ENCODE measurements around the gene NUDC. TPM values are rescaled to one million over a fixed set of nuclear protein-coding genes. Genes with fewer than 3 reads are reported as not detected.

The NUDC gene
- total and polyA plus RNA-seq, 2 of the 4 experiments (the other 2 are of a cell fraction): 34.8 to 89.8 TPM

DNA sequence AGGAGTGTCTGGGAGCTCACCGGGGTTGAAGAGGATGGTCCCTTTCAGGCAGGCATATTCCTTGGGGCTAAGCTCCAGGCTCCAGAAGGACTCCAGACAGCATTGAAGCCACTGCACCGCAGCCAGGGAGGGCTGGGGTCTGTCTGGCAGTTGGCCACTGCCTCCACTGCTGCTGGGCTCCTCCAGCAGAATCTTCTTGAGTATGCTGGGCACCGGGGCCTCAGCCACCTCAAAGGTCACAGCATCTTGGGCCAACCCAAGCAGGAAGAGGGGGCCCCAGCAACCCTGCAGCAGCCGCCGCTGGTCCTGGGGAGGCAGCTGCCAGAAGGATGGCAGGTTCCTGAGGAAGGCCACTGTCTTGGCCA is 8.2 kb upstream of the NUDC start:
- DNase-seq (no peak), ATAC-seq (ENCODE audit: low read depth) (no peak)
- H3K4me1 ChIP-seq (ENCODE audit: control insufficient read depth, insufficient read depth, low read length): no peaks in the 10 kb centered on the region
- H2BK20ac ChIP-seq (ENCODE audit: low read depth, low read length): no peak overlapping the region
- H3K14ac ChIP-seq (replicated peaks; ENCODE audit: low read depth, low read length): no peak overlapping the region
- H2AK9ac ChIP-seq (replicated peaks; ENCODE audit: low read depth, low read length, poor library complexity): no peak overlapping the region
- ChIA-PET POLR2A (ENCODE audit: unreplicated experiment) (no interaction called here), CTCF (no interaction called here)
- BruUV-seq (replicated peaks): no TSS peak
- H4K91ac ChIP-seq (ENCODE audit: insufficient read depth, low read depth, low read length): no peak overlapping the region
- no peak overlapping the region for H3K4ac ChIP-seq (ENCODE audit: low read depth, low read length)
- H3K27me3 ChIP-seq (ENCODE audit: control insufficient read depth, insufficient read depth, low read length): peaks cover 20% of the 10 kb centered on the region
- no peak overlapping the region for H4K5ac ChIP-seq (ENCODE audit: low read depth, low read length)
- no peak overlapping the region for H4K8ac ChIP-seq (ENCODE audit: low read depth in 2 of 2, low read length in 2 of 2)
- no peak overlapping the region for H2BK5ac ChIP-seq (ENCODE audit: low read depth, low read length, poor library complexity, severe bottlenecking)
- H2BK120ac ChIP-seq (ENCODE audit: low read depth, low read length): no peak overlapping the region
- dilution Hi-C loops (cut with HindIII; ENCODE audit: low sequenced_read_pairs, unreplicated experiment): no loop called here
- H2AFZ ChIP-seq (replicated peaks; ENCODE audit: low read length, poor library complexity): no peak overlapping the region
- no peak overlapping the region for H3K27ac ChIP-seq (ENCODE audit: insufficient read depth, low read length)
- no peak overlapping the region for H3K56ac ChIP-seq (ENCODE audit: extremely low read depth, insufficient read depth, low read length)
- H3K36me3 ChIP-seq (ENCODE audit: control insufficient read depth, insufficient read depth, low read length): no peaks in the 10 kb centered on the region
- no peaks in the 10 kb centered on the region for H3K79me1 ChIP-seq (ENCODE audit: low read depth in 1 of 2, low read length in 2 of 2)
- intact Hi-C loops (cut with micrococcal nuclease): no loop called here
- no peak overlapping the region for H2BK15ac ChIP-seq (ENCODE audit: low read depth, low read length)
- in situ Hi-C loops (cut with MboI; ENCODE audit: low sequenced_read_pairs): no loop called here
- H3K4me2 ChIP-seq (ENCODE audit: low read depth, low read length): no peak overlapping the region
- no peaks in the 10 kb centered on the region for H4K20me1 ChIP-seq (ENCODE audit: insufficient read depth, low read length)
- H3K9me3 ChIP-seq (ENCODE audit: control insufficient read depth, insufficient read depth, low read length): no peaks in the 10 kb centered on the region
- no peak for TF ChIP-seq CTCF (conservative IDR thresholded peaks at IDR 0.05; ENCODE audit: low read depth, low read length)
- no peak for TF ChIP-seq RAD21 (IDR thresholded peaks at IDR 0.05; ENCODE audit: low read length)
- TF ChIP-seq MAFK (IDR thresholded peaks at IDR 0.05; ENCODE audit: low read depth, low read length): no peak
- TF ChIP-seq, protein P1, sequence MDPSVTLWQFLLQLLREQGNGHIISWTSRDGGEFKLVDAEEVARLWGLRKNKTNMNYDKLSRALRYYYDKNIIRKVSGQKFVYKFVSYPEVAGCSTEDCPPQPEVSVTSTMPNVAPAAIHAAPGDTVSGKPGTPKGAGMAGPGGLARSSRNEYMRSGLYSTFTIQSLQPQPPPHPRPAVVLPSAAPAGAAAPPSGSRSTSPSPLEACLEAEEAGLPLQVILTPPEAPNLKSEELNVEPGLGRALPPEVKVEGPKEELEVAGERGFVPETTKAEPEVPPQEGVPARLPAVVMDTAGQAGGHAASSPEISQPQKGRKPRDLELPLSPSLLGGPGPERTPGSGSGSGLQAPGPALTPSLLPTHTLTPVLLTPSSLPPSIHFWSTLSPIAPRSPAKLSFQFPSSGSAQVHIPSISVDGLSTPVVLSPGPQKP (IDR thresholded peaks at IDR 0.05; ENCODE audit: borderline replicate concordance, low read depth, low read length): no peak
- TF ChIP-seq NFE2L2 (IDR thresholded peaks at IDR 0.05; ENCODE audit: low read depth, low read length): no peak
- TF ChIP-seq RFX5 (IDR thresholded peaks at IDR 0.05; ENCODE audit: low read depth, low read length): no peak
- no peak for TF ChIP-seq RCOR1 (IDR thresholded peaks at IDR 0.05; ENCODE audit: insufficient replicate concordance, low read length)
- no peak for TF ChIP-seq CEBPB (IDR thresholded peaks at IDR 0.05; ENCODE audit: low read depth, low read length)
- no peak for TF ChIP-seq POLR2A (IDR thresholded peaks at IDR 0.05; ENCODE audit: low read depth, low read length)
- TF ChIP-seq MAZ (IDR thresholded peaks at IDR 0.05; ENCODE audit: borderline replicate concordance, low read depth, low read length): no peak
- TF ChIP-seq SMC3 (IDR thresholded peaks at IDR 0.05; ENCODE audit: low read depth, low read length): no peak
- no peak for TF ChIP-seq BHLHE40 (IDR thresholded peaks at IDR 0.05; ENCODE audit: low read depth, low read length)
- TF ChIP-seq, protein P2, sequence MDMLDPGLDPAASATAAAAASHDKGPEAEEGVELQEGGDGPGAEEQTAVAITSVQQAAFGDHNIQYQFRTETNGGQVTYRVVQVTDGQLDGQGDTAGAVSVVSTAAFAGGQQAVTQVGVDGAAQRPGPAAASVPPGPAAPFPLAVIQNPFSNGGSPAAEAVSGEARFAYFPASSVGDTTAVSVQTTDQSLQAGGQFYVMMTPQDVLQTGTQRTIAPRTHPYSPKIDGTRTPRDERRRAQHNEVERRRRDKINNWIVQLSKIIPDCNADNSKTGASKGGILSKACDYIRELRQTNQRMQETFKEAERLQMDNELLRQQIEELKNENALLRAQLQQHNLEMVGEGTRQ (IDR thresholded peaks at IDR 0.05; ENCODE audit: low read depth, low read length): no peak
- no peak for TF ChIP-seq MXI1 (IDR thresholded peaks at IDR 0.05; ENCODE audit: borderline replicate concordance, low read depth, low read length)
- TF ChIP-seq FOS (IDR thresholded peaks at IDR 0.05; ENCODE audit: low read depth, low read length): no peak
- TF ChIP-seq CHD1 (IDR thresholded peaks at IDR 0.05; ENCODE audit: low read depth, low read length): no peak
- no peak overlapping the region for H3K18ac ChIP-seq (ENCODE audit: low read depth, low read length)
- no peaks in the 10 kb centered on the region for H3K9me1 ChIP-seq (ENCODE audit: insufficient read depth, low read length)
- no peak overlapping the region for H2AK5ac ChIP-seq (ENCODE audit: low read depth, low read length)
- 77% methylated on average over 4 of the region's 5 CpGs; no CpG with 5 or more reads in 1 of the 2 experiments for WGBS, 2 experiments (ENCODE audit: extremely low coverage in 2 of 2, insufficient read length in 1 of 2)
- H3K9ac ChIP-seq (ENCODE audit: low read depth, low read length): no peak overlapping the region
- no peak overlapping the region for H3K23ac ChIP-seq (ENCODE audit: low read depth, low read length)
- no peak overlapping the region for H3K4me3 ChIP-seq (ENCODE audit: insufficient read depth, low read depth, low read length)

Measured in IMR-90 (cell line).